ENCODE results near the gene LRMDA.

Gene LRMDA

GRCh38 chr10:75449382-75450074 lies 18.1 kb downstream of the LRMDA start:
- DNase-seq (ENCODE audit: low spot score), result no peak

GRCh38 chr10:75450075-75450445 lies 18.6 kb downstream of the LRMDA start:
- DNase-seq (ENCODE audit: low spot score), result no peak

- DNase-seq (ENCODE audit: low spot score), result no peak
These were observed 19.5 kb downstream of the LRMDA start for GRCh38 chr10:75450644-75451640.

GRCh38 chr10:75451831-75452230 lies 20.4 kb downstream of the LRMDA start:
- no peak for DNase-seq (ENCODE audit: low spot score)

GRCh38 chr10:75452997-75453396 lies 21.6 kb downstream of the LRMDA start:
- no peak for DNase-seq (ENCODE audit: low spot score)

- no peak for DNase-seq (ENCODE audit: low spot score)
These were observed 24.7 kb downstream of the LRMDA start for GRCh38 chr10:75456122-75456521.

- no peak for DNase-seq (ENCODE audit: low spot score)
These were observed 28.6 kb downstream of the LRMDA start for GRCh38 chr10:75460059-75460458.

- no peak for DNase-seq (ENCODE audit: low spot score)
These were observed 30.5 kb downstream of the LRMDA start for GRCh38 chr10:75461672-75462649.

- no peak for DNase-seq (ENCODE audit: low spot score)
These were observed 31.4 kb downstream of the LRMDA start for GRCh38 chr10:75462865-75463264.

GRCh38 chr10:75464478-75465449 lies 33.3 kb downstream of the LRMDA start:
- DNase-seq (ENCODE audit: low spot score), result no peak

- DNase-seq (ENCODE audit: low spot score), result no peak
These were observed 34.0 kb downstream of the LRMDA start for GRCh38 chr10:75465450-75465827.

GRCh38 chr10:75466001-75466400 lies 34.6 kb downstream of the LRMDA start:
- DNase-seq (ENCODE audit: low spot score), result no peak

GRCh38 chr10:75466886-75467285 lies 35.5 kb downstream of the LRMDA start:
- no peak for DNase-seq (ENCODE audit: low spot score)

GRCh38 chr10:75468612-75469005 lies 37.2 kb downstream of the LRMDA start:
- DNase-seq (ENCODE audit: low spot score), result no peak

- no peak for DNase-seq (ENCODE audit: low spot score)
These were observed 37.7 kb downstream of the LRMDA start for GRCh38 chr10:75469006-75469616.

- DNase-seq (ENCODE audit: low spot score), result no peak
These were observed 39.5 kb downstream of the LRMDA start for GRCh38 chr10:75470901-75471300.

GRCh38 chr10:75472685-75473084 lies 41.3 kb downstream of the LRMDA start:
- no peak for DNase-seq (ENCODE audit: low spot score)

GRCh38 chr10:75474106-75474505 lies 42.7 kb downstream of the LRMDA start:
- no peak for DNase-seq (ENCODE audit: low spot score)

GRCh38 chr10:75475460-75476182 lies 44.2 kb downstream of the LRMDA start:
- no peak for DNase-seq (ENCODE audit: low spot score)

- DNase-seq (ENCODE audit: low spot score), result no peak
These were observed 45.1 kb downstream of the LRMDA start for GRCh38 chr10:75476569-75476968.
